H9 (cell line): Measurements from ENCODE around the gene TMEM131. TPM values are rescaled to one million over a fixed set of nuclear protein-coding genes. Genes with fewer than 3 reads are reported as not detected.

Experiments
- DNase-seq: peaks from one replicate; pipeline ENCODE4 v3.0.0-alpha.2; 2017
- H2AFZ ChIP-seq: one replicate; pipeline ENCODE4 v1.6.1; 2013; ENCODE audit warnings: mild to moderate bottlenecking, low read length, control low read depth, moderate library complexity
- H2AK5ac ChIP-seq: 2 replicates; pipeline ENCODE4 v1.6.1; 2013; ENCODE audit warnings: low read length, control low read depth, mixed read lengths; ENCODE audit not compliant: insufficient read length
- H2BK120ac ChIP-seq: one replicate; pipeline ENCODE4 v1.6.1; 2013; ENCODE audit warnings: low read depth, mild to moderate bottlenecking, low read length, control low read depth, inconsistent platforms; ENCODE audit not compliant: poor library complexity, severe bottlenecking
- H2BK12ac ChIP-seq: 2 replicates; pipeline ENCODE4 v1.6.1; 2013; ENCODE audit warnings: low read length, control low read depth, mixed read lengths, low read depth; ENCODE audit not compliant: insufficient read length
- H2BK15ac ChIP-seq: 2 replicates; pipeline ENCODE4 v1.6.1; 2013; ENCODE audit warnings: low read depth, low read length, control low read depth
- H2BK20ac ChIP-seq: one replicate; pipeline ENCODE4 v1.6.1; 2013; ENCODE audit warnings: low read depth, mild to moderate bottlenecking, low read length, control low read depth, inconsistent platforms; ENCODE audit not compliant: poor library complexity, severe bottlenecking
- H2BK5ac ChIP-seq: 2 replicates; pipeline ENCODE4 v1.6.1; 2013; ENCODE audit warnings: low read length, control low read depth, mixed read lengths; ENCODE audit not compliant: insufficient read length
- H3K14ac ChIP-seq: 2 replicates; pipeline ENCODE4 v1.6.1; 2013; ENCODE audit warnings: low read length, control low read depth; ENCODE audit not compliant: insufficient read depth
- H3K18ac ChIP-seq: 2 replicates; pipeline ENCODE4 v1.6.1; 2013; ENCODE audit warnings: low read depth, mild to moderate bottlenecking, mixed read lengths, low read length, control low read depth; ENCODE audit not compliant: insufficient read length
- H3K23ac ChIP-seq: 2 replicates; pipeline ENCODE4 v1.6.1; 2013; ENCODE audit warnings: low read length, control low read depth, mixed read lengths, low read depth; ENCODE audit not compliant: insufficient read length
- H3K23me2 ChIP-seq: 2 replicates; pipeline ENCODE4 v1.6.1; 2013; ENCODE audit warnings: low read depth, mild to moderate bottlenecking, mixed read lengths, low read length, control low read depth; ENCODE audit not compliant: insufficient read length, poor library complexity, severe bottlenecking
- H3K27ac ChIP-seq: 2 replicates; pipeline ENCODE4 v1.5.1; 2013; ENCODE audit warnings: low read length, control low read depth, mixed read lengths, low read depth; ENCODE audit not compliant: insufficient read length
- H3K27me3 ChIP-seq: 2 replicates; pipeline ENCODE4 v1.6.1; 2013; ENCODE audit warnings: low read length, control low read depth, inconsistent platforms; ENCODE audit not compliant: insufficient read depth
- H3K4ac ChIP-seq: 2 replicates; pipeline ENCODE4 v1.6.1; 2013; ENCODE audit warnings: low read depth, mild to moderate bottlenecking, control low read depth, inconsistent platforms, low read length, moderate library complexity
- H3K4me1 ChIP-seq: 2 replicates; pipeline ENCODE4 v1.6.1; 2013; ENCODE audit warnings: low read length, control low read depth, inconsistent platforms; ENCODE audit not compliant: insufficient read depth
- H3K4me2 ChIP-seq: 2 replicates; pipeline ENCODE4 v1.6.1; 2013; ENCODE audit warnings: low read length, control low read depth, mixed read lengths; ENCODE audit not compliant: insufficient read length, insufficient read depth
- H3K56ac ChIP-seq: 2 replicates; pipeline ENCODE4 v1.6.1; 2013; ENCODE audit warnings: low read depth, mild to moderate bottlenecking, mixed read lengths, low read length, control low read depth; ENCODE audit not compliant: insufficient read length
- H3K79me1 ChIP-seq: 2 replicates; pipeline ENCODE4 v1.6.1; 2013; ENCODE audit warnings: low read depth, mild to moderate bottlenecking, moderate library complexity, low read length, control low read depth, inconsistent platforms; ENCODE audit not compliant: insufficient read depth, poor library complexity, severe bottlenecking
- H3K79me2 ChIP-seq: 2 replicates; pipeline ENCODE4 v1.6.1; 2013; ENCODE audit warnings: low read length, control low read depth, inconsistent platforms; ENCODE audit not compliant: insufficient read depth
- H3K9ac ChIP-seq: 2 replicates; pipeline ENCODE4 v1.6.1; 2013; ENCODE audit warnings: low read length, control low read depth, mixed read lengths; ENCODE audit not compliant: insufficient read length; ENCODE audit errors: extremely low read depth
- H3K9me3 ChIP-seq: one replicate; pipeline ENCODE4 v1.6.1; 2013; ENCODE audit warnings: low read depth, low read length, inconsistent platforms; ENCODE audit not compliant: control insufficient read depth
- H3T11ph ChIP-seq: one replicate; pipeline ENCODE4 v1.6.1; 2013; ENCODE audit warnings: mild to moderate bottlenecking, low read length, control low read depth, inconsistent platforms
- H4K20me1 ChIP-seq: one replicate; pipeline ENCODE4 v1.6.1; 2013; ENCODE audit not compliant: control insufficient read depth, insufficient read length, insufficient read depth
- H4K5ac ChIP-seq: 2 replicates; pipeline ENCODE4 v1.6.1; 2013; ENCODE audit warnings: low read depth, mild to moderate bottlenecking, mixed read lengths, low read length, control low read depth; ENCODE audit not compliant: insufficient read length
- H4K8ac ChIP-seq: replicated peaks from 2 replicates; pipeline ENCODE4 v1.6.1; 2013; ENCODE audit warnings: low read length, control low read depth, mixed read lengths, low read depth; ENCODE audit not compliant: insufficient read length
- H4K91ac ChIP-seq: 2 replicates; pipeline ENCODE4 v1.6.1; 2013; ENCODE audit warnings: low read depth, mild to moderate bottlenecking, moderate library complexity, mixed read lengths, low read length, control low read depth; ENCODE audit not compliant: insufficient read length
- H3K27ac Mint-ChIP-seq, 3 experiments: 2 replicates in 2 of 3; 3 replicates in 1 of 3; pipeline ENCODE4 v1.8.0; 2020 to 2021; ENCODE audit warnings: mixed read lengths in 3 of 3, mild to moderate bottlenecking in 1 of 3, moderate library complexity in 1 of 3
- H3K27me3 Mint-ChIP-seq: 2 replicates; pipeline ENCODE4 v1.8.0; 2021; ENCODE audit warnings: low read depth, mild to moderate bottlenecking, moderate library complexity, mixed read lengths
- H3K36me3 Mint-ChIP-seq, 3 experiments: 2 replicates in 2 of 3; 3 replicates in 1 of 3; pipeline ENCODE4 v1.8.0; 2020 to 2021; ENCODE audit warnings: low read depth in 3 of 3, mixed read lengths in 3 of 3; ENCODE audit not compliant: insufficient read depth in 1 of 3
- H3K4me1 Mint-ChIP-seq, 2 experiments: 2 replicates each; pipeline ENCODE4 v1.8.0; 2020; ENCODE audit warnings: mixed read lengths in 2 of 2
- H3K4me3 Mint-ChIP-seq, 2 experiments: 2 replicates in 1 of 2; 3 replicates in 1 of 2; pipeline ENCODE4 v1.8.0; 2020 to 2021; ENCODE audit warnings: mild to moderate bottlenecking in 2 of 2, mixed read lengths in 2 of 2, moderate library complexity in 1 of 2
- H3K9me3 Mint-ChIP-seq, 2 experiments: 2 replicates in 1 of 2; 3 replicates in 1 of 2; pipeline ENCODE4 v1.8.0; 2020; ENCODE audit warnings: mild to moderate bottlenecking in 2 of 2, mixed read lengths in 2 of 2, moderate library complexity in 1 of 2
- WGBS: extraction: QIAGEN DNeasy Blood & Tissue Kit; methylation state at CpG from one replicate; pipeline ENCODE4 v1.1.7; 2013; ENCODE audit warnings: missing lambda C conversion rate, low lambda C conversion rate, mixed read lengths; ENCODE audit not compliant: insufficient read length; ENCODE audit errors: extremely low coverage; 5-methylcytosine and 5-hydroxymethylcytosine counted together
- total RNA-seq: library from RNA; stranded (reverse); gene quantifications from 2 replicates; pipeline ENCODE4 v1.2.1, GENCODE V29; 2021
- TF ChIP-seq, protein P1 (sequence below): fragments of 200-600 bp; sonication (generic); conservative IDR thresholded peaks from 3 replicates; pipeline ENCODE4 v1.8.0; 2021; ENCODE audit warnings: antibody characterized with exemption, mild to moderate bottlenecking

Gene TMEM131
- total RNA-seq, 1 experiment from 2014 or later = 20.9 TPM

- Mint-ChIP-seq H3K9me3 (peaks cover 0 to 2% of the 10 kb centered on the region in 2 experiments; a peak in 3 of 5 replicates), H3K4me1 (no peaks in the 10 kb centered on the region), H3K27ac (peak overlapping the region in 1 of 3 experiments; percentile 82; a peak in 1 of 7 replicates), H3K27me3 (peaks cover 6% of the 10 kb centered on the region), H3K4me3 (no peak overlapping the region), H3K36me3 (peaks cover 0 to 2% (median 0%) of the 10 kb centered on the region in 3 experiments; a peak in 2 of 7 replicates)
- Histone ChIP-seq H3K9ac (no peak overlapping the region), H3K79me2 (no peaks in the 10 kb centered on the region), H4K91ac (no peak overlapping the region), H3K9me3 (no peaks in the 10 kb centered on the region), H3T11ph (no peak overlapping the region), H3K4me2 (no peak overlapping the region), H3K79me1 (no peaks in the 10 kb centered on the region), H3K4ac (no peak overlapping the region), H4K8ac (no peak overlapping the region), H2BK12ac (no peak overlapping the region), H3K27ac (no peak overlapping the region), H3K4me1 (no peaks in the 10 kb centered on the region), H2BK20ac (no peak overlapping the region), H4K5ac (no peak overlapping the region), H3K56ac (no peak overlapping the region), H2BK120ac (no peak overlapping the region), H2AFZ (no peak overlapping the region), H2AK5ac (no peak overlapping the region), H3K18ac (no peak overlapping the region), H2BK15ac (no peak overlapping the region), H3K23ac (no peak overlapping the region), H3K27me3 (no peaks in the 10 kb centered on the region), H2BK5ac (no peak overlapping the region), H4K20me1 (no peaks in the 10 kb centered on the region), H3K23me2 (no peaks in the 10 kb centered on the region), H3K14ac (no peak overlapping the region)
- DNase-seq = peak; percentile 31
- no CpG with 5 or more reads among the region's 44 CpGs for WGBS
- TF ChIP-seq, protein P1, sequence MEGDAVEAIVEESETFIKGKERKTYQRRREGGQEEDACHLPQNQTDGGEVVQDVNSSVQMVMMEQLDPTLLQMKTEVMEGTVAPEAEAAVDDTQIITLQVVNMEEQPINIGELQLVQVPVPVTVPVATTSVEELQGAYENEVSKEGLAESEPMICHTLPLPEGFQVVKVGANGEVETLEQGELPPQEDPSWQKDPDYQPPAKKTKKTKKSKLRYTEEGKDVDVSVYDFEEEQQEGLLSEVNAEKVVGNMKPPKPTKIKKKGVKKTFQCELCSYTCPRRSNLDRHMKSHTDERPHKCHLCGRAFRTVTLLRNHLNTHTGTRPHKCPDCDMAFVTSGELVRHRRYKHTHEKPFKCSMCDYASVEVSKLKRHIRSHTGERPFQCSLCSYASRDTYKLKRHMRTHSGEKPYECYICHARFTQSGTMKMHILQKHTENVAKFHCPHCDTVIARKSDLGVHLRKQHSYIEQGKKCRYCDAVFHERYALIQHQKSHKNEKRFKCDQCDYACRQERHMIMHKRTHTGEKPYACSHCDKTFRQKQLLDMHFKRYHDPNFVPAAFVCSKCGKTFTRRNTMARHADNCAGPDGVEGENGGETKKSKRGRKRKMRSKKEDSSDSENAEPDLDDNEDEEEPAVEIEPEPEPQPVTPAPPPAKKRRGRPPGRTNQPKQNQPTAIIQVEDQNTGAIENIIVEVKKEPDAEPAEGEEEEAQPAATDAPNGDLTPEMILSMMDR = no peak
Observed at GRCh38 chr2:97734061-97735051, 261.4 kb downstream of the TMEM131 start.
